ENCODE data around the gene HINT2. TPM values are rescaled to one million over a fixed set of nuclear protein-coding genes. Genes with fewer than 3 reads are reported as not detected.

The HINT2 gene
- total and polyA plus RNA-seq, 11 donors = 48.7 to 139 (median 57.4) TPM

- Histone ChIP-seq H3K36me3 (no peaks in the 10 kb centered on the region), H3K27me3 (no peaks in the 10 kb centered on the region), H3K9me3 (no peaks in the 10 kb centered on the region), H3K4me3 (no peak overlapping the region), H3K27ac (no peak overlapping the region), H3K4me1 (peaks cover 5 to 33% (median 23%) of the 10 kb centered on the region in 12 donors)
- ATAC-seq (no peak), DNase-seq (no peak)
- intact Hi-C loops (cut with DNase I) = loop anchor here in 2 of 10 donors (10.0 kb wide), 2 partner anchors 62 to 162 kb away; partner anchors contain the start of genes CCDC107 (in 1 of the 2), MSMP (in 1 of the 2), RMRP (in 1 of the 2) and SIT1 (in 1 of the 2)
- TF ChIP-seq CTCF (IDR thresholded peaks at IDR 0.05) = no peak
- TF ChIP-seq POLR2A (IDR thresholded peaks at IDR 0.05) = no peak
- WGBS, 4 donors = 43 to 90% (median 62%) methylated on average over 1 of the region's 1 CpG
Observed at GRCh38 chr9:35816708-35817107, 1.9 kb upstream of the HINT2 start.

- 8 to 15% (median 9%) methylated on average over 15 to 29 of the region's 29 CpGs for WGBS, 4 donors
- peak overlapping the region; percentile 67 to 99 (median 85) for H3K4me3 ChIP-seq
- H3K4me1 ChIP-seq = peaks cover 5 to 40% (median 31%) of the 10 kb centered on the region in 12 donors
- TF ChIP-seq POLR2A (IDR thresholded peaks at IDR 0.05) (no peak), CTCF (IDR thresholded peaks at IDR 0.05) (peak in 6 of 12 donors; percentile 18 to 40 (median 34))
- H3K27ac ChIP-seq = peak overlapping the region; percentile 89 to 100 (median 98)
- no peaks in the 10 kb centered on the region for H3K27me3 ChIP-seq
- H3K9me3 ChIP-seq = no peaks in the 10 kb centered on the region
- ATAC-seq = peak in 3 of 4 donors; percentile 15 to 60 (median 56)
- intact Hi-C loops (cut with DNase I) = loop anchor here in 5 of 10 donors (2.0 to 10.0 kb wide), 4 partner anchors 23 to 159 kb away; partner anchors contain the start of genes NPR2 (in 3 of the 5), CCDC107 (in 2 of the 5), RMRP (in 2 of the 5) and MSMP (in 1 of the 5)
- peaks cover 0 to 8% (median 6%) of the 10 kb centered on the region in 9 donors for H3K36me3 ChIP-seq
- DNase-seq = peak; percentile 68 to 85 (median 83)
Observed at GRCh38 chr9:35814106-35814840, 569 bp downstream of the HINT2 start.

DNA sequence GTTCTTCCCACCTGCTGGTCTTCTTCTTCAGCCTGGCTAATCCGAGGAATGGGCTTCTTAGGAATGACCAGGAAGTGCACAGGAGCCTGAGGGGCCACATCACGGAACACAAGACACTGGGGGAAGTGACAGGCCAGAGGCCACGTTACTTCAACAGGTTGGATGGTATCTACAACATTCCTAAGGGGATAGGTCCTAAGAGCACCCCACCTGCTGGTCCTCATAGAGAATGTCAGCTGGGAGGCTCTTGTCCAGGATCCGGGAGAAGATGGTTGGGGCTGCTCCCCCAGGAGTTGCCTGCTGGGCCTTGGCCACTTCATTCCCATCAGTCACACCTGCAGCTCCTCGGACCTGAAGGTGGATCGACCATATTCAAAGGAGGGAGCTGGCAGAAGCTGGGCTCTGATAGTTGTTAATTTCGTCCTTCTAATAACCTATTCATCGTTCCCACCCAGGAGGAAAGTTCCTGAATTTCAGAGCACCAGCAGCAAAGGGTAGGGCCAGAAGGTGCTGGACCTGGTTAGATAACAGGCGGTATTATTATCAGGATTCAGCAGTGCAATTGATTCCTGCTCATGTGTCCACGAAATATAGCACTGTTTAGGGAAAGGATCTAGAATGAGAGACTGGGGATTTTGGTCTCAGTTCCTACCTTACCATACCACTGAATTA is 1.3 kb downstream of the HINT2 start:
- DNase-seq (no peak), ATAC-seq (no peak)
- intact Hi-C loops (cut with DNase I) = loop anchor here in 5 of 10 donors (2.0 to 10.0 kb wide), 4 partner anchors 23 to 159 kb away; partner anchors contain the start of genes NPR2 (in 3 of the 5), CCDC107 (in 2 of the 5), RMRP (in 2 of the 5) and MSMP (in 1 of the 5)
- Histone ChIP-seq H3K36me3 (peaks cover 0 to 15% (median 14%) of the 10 kb centered on the region in 9 donors), H3K4me1 (peaks cover 5 to 40% (median 31%) of the 10 kb centered on the region in 12 donors), H3K4me3 (peak overlapping the region in 6 of 12 donors; percentile 67 to 98 (median 85)), H3K27me3 (no peaks in the 10 kb centered on the region), H3K9me3 (no peaks in the 10 kb centered on the region), H3K27ac (peak overlapping the region; percentile 89 to 100 (median 98))
- 66 to 76% (median 73%) methylated on average over 10 of the region's 10 CpGs for WGBS, 4 donors
- no peak for TF ChIP-seq POLR2A (IDR thresholded peaks at IDR 0.05)
- peak in 4 of 12 donors; percentile 21 to 32 (median 28) for TF ChIP-seq CTCF (IDR thresholded peaks at IDR 0.05)

Measured in heart left ventricle (tissue), 16 donors.